GM18511 (cell line): Measurements from ENCODE around the gene RCOR1.
A peak's percentile ranks its signal among the peaks of the same experiment; 100 is the strongest.

Experiments used
- ATAC-seq: cut with Tn5 transposase; IDR thresholded peaks from one replicate; pipeline ENCODE4 v1.9.1; 2021; ENCODE audit warnings: mild to moderate bottlenecking, moderate library complexity; ENCODE audit not compliant: unreplicated experiment

Gene RCOR1

GRCh38 chr14:102668291-102668873 lies 75.9 kb downstream of the RCOR1 start:
- ATAC-seq = no peak

DNA sequence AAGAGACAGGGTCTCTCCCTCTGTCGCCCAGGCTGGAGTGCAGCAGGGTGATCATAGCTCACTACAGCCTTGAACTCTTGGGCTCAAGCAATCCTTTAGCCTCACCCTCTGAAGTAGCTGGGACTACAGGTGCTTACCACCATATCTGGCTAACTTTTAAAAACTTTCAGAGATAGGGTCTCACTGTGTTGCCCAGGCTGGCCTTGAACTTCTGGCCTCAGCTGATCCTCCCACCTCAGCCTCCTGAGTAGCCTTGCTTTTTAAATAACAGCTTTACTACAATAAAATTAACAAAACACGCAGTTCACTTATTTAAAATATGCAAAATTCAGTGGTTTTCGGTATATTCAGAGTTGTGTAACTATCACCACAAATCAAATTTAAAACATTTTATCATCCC lies 79.0 kb downstream of the RCOR1 start:
- peak; percentile 8 for ATAC-seq

- no peak for ATAC-seq
Measured at GRCh38 chr14:102672410-102672960, 80.0 kb downstream of the RCOR1 start.

DNA sequence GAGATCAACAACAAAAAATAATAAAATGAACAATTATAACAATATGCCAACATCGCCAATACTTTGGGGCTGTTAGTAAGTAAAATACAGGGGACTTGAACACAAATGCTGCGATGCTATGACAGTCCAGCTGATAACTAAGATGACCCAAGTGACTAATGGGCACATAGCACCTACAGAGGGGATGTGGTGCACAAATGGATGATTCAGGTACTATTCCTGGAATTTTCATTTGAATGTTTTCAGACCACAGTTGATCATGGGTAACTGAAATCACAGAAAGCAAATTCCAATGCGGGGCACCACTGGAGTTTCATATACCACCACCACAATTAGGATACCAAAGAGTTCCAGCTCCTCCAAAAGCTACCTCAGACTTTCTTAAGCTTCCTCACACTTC lies 82.9 kb downstream of the RCOR1 start:
- no peak for ATAC-seq

DNA sequence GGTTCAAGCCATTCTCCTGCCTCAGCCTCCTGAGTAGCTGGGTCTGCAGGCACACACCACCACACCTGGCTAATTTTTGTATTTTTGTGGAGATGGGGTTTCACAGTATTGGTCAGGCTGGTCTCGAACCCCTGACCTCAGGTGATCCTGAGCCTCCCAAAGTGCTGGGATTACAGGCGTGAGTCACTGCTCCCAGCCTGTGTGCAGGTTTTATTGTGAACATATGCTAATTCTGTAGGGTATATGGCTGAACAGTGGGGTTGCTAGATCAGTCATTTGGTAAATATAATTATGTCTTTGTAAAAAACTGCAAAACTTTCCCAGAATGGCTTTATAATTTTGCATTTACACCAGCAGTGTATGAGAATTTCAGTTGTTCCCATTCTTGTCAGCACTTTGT lies 85.9 kb downstream of the RCOR1 start:
- no peak for ATAC-seq

DNA sequence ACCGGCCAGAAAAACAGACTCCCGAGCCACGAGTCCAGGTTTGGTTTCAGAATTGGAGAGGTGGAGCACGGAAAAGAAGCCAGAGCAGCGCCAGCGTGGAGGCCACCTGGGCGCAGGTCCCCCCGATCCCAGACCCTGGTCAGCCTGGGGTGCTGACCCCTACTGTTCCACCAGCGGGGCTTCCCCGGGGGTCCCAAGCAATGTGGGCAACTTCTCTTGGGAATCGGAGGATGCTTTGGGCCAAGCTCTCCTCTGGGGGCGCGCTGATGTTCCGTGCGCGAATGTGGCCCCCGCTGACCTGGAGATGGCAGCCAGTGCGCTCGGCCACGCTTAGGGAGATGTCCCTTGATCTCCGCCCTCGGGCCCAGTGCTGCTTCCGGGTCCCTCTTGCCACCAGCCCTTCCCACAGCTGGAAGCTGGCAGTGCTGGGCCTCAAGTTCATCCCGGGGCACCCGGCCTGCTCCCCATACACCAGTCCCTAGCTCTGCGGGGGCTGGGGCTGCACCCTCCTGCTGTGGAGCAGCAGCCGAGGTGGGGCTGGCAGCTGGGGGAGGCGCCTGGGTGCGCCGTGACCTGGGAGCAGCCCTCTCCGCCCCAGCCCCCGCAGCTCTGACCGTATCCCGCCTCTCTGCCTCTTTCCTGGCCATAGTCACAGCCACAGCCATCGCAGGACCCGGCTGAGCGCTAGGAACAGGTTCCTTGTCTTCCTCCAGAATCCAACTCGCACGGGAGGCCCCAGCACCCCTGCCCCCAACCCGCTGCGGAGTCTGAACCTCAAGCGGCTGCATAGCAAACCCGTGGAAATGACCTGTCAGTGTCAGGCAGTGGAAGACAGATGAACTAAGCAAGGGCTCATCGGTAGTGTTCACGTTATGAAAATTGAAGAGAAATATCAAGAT lies 91.2 kb downstream of the RCOR1 start:
- no peak for ATAC-seq

GRCh38 chr14:102684298-102684663 lies 91.8 kb downstream of the RCOR1 start:
- ATAC-seq = no peak

- ATAC-seq = no peak
Measured at GRCh38 chr14:102686196-102686801, 93.8 kb downstream of the RCOR1 start.

DNA sequence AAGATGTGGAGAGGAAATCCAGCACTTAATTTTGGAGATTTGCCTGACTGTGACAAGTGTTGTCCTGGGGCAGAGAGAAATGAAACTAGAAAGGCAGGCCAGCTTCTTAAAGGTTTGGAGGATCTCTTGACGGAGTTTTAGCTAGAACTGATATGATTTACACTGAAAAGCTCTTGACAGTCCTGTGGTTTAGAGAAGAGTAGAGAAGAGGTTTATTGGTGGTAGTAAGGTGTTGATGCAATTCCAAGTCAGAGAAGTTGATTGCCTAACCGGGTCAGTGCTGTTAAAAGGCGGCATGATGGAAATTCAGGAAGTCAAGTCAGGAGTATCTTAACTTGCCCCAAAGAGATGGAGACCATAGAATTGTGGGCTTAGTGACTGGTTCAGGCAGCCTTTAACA lies 95.8 kb downstream of the RCOR1 start:
- ATAC-seq = no peak

DNA sequence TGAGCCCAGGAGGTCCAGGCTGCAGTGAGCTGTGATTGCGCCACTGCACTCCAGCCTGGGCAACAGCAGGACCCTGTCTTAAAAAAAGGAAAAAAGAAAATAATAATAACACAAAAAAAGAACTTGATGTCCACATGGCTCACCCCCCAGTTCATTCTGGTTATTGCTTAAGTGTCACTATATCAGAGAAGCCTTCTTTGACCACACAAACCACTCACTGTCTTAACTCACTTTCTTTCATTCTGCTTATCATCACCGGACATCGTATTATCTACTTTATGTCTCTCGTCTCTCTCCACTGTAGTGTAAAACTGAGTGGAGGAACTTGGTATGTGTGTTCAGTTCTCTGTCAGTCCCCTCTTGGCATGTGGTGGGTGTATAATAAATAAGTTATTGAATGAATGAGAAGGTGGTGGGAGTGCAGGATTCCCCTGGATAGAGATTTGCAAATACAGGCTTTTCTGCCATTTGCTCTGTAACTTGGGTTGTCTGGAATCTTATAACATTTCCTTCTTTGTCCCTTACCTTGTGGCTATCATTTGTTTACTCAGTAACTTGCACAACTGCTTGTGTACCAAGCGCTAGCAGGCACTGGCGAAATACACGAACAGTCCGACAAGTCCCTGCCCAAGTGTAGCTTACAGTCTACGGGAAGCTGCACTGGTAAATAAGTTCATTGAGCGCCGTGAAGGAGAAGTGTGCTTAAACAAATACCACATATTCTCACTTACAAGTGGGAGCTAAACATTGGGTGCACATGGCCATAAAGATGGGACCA lies 98.2 kb downstream of the RCOR1 start:
- ATAC-seq = no peak

DNA sequence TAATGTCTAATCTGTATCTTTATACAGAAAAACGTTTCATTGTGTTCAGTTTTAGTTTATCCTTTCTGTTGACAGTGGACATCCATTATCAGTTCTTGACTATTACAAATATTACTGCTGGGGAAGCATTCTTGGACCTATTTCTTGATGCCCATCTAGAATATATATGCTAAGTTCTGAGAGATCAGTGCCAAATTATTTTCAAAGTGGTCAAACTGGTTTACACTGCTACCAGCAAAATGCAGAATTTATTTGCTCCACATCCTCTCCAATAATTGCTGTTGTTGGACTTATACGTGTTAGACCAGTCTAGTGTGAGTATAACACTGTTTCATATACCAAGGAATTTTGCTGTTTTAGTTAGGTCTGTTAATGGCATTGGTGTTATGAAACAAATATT lies 99.3 kb downstream of the RCOR1 start:
- ATAC-seq = no peak

GRCh38 chr14:102692334-102692733 lies 99.9 kb downstream of the RCOR1 start:
- no peak for ATAC-seq

- ATAC-seq = no peak
Measured at GRCh38 chr14:102693006-102693755, 100.7 kb downstream of the RCOR1 start.

DNA sequence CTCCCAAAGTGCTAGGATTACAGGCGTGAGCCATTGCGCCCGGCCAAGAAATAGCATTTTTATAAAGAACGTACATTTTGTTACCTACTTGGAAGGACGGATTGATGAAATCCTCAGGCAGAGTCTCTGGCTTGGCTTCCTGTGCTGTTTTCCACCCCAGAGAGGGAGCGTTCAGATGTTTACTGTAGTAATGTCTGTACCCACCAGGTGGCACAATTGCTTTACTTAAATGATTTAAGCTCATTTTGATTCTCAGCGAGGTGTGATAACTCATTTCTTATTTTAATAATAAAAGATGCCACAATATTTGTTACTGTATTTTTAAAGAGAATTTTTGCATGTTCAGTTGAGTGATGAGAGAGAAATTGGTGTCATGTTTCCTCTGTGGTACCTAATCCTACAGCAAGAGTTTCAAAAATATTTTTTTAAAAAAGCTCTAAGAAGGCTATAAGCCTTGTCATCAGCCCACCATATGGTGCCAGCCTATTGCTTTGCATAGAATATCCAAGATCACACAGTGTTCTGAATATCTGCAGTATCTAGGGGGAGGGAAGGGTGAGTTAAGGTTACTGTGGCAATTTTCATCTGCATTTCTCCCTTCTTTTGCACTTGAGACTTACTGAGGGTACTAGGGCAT lies 102.2 kb downstream of the RCOR1 start:
- ATAC-seq = no peak

- ATAC-seq = no peak
Measured at GRCh38 chr14:102695167-102695555, 102.7 kb downstream of the RCOR1 start.

DNA sequence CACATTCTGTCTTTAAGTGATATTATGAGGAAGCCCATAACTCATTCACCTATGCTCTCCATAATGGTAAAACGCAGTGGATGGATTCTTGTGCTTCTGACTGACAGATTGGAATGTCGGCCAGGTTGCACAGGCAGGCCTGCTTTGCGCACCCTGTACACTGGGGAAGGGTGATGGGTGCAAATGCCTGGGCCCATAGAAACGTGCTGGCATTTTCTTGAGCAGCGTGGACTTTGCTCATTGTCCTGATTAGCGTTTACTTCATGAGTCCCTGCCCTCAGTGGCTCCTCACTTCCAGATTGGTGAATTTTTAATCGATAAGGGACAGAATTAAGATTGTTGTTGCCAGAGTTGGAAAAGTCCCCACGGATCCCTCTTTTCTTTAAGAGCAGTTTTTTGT lies 103.9 kb downstream of the RCOR1 start:
- no peak for ATAC-seq

DNA sequence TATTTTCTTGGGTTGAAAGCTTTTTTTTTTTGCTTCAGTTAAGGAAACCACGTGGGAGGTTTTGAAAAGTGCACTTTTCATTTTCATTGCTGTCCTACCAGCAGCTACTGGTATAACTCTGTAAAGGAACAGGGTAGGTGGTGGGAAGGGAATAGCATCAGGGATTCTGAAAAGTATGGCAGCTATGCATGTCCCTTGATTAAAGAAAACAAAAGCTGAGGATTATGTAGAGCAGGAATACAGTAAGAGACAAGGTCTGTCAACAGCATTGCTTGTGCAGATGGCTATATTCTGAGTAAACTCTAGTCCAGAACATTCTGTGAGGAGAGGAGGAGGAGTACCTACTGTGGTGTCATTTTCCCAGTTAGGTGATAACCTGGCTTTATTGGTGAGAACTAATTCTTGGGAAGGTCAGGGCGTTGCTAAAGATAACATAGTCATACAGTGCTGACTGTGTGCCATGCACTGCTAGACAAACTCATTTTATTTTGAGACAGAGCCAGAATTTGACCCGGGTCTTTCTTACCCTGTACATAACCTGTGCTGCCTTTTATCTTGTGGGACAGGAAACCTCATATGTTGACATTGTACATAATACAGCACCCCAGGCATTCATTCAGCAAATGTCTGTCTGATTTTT lies 104.5 kb downstream of the RCOR1 start:
- ATAC-seq = no peak

DNA sequence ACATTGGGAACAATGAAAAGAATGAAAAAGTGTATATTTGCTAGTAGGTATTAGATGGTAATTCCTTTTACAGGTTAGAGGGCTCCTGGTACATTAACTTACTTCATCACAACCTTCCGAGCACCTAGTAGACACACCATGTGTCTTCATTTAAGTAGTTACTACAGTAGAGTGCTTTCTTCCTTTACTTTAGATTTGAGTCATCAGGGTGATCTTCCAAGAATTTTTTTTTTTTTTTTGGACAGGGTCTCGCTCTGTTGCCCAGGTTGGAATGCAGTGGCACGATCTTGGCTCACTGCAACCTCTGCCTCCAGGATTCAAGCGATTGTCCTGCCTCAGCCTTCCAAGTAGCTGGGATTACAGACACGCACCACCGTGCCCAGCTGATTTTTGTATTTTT lies 105.1 kb downstream of the RCOR1 start:
- no peak for ATAC-seq

- ATAC-seq = no peak
Measured at GRCh38 chr14:102699416-102700110, 107.1 kb downstream of the RCOR1 start.
